Erythroblast (primary cell): ENCODE measurements around the gene CCDC192.

Experiments used
- DNase-seq, 2 experiments: peaks; one replicate each; lab custom pipeline; 2025; lab: John Stamatoyannopoulos, UW
- GATA1 ChIP-seq: IDR thresholded peaks from 2 replicates; pipeline ENCODE4 v1.6.1; 2011; ENCODE audit warnings: low read depth, mild to moderate bottlenecking, control low read depth, low read length, moderate library complexity
- POLR2A ChIP-seq: IDR thresholded peaks from 2 replicates; pipeline ENCODE4 v1.6.1; 2011; ENCODE audit warnings: mild to moderate bottlenecking, low read length

The CCDC192 gene

DNA sequence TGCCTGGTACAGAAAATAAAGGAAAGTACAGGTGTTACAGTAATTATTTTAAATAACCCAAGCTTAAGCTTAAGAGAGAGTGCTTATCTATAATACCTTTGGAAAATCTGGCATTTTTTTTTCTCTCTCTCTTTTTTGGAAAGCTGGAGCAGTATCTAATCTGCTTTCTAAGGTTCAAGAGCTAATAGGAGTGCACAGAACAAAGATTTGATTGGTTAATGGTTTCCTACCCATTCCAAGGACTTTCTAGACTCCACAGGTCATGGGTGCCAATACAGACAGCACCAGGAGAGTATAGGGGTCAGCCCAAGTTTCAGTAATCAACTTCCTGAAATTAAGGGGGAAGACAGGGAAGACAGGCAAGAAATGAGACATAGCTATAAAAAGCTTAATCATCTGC is 276.3 kb downstream of the CCDC192 start:
- TF ChIP-seq GATA1 (no peak), POLR2A (no peak)
- no peak for DNase-seq

DNA sequence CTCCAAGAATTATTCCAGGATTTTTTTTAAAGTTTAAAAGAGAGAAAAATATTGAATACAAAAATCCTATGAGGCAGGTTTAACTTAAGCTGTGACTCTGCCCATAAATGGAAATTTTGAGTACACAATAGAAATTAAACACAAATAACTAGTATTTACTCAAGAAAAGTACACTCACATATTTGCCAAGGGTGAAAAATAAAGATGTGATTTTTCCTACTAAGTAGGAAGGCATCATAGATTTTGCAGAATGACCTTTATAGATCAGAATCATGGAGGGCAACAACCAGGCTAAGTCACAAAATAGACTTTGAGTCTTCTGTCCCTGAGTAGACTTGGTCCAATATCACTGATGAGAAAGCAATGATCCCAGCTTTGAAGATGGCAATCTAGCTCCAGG is 277.7 kb downstream of the CCDC192 start:
- TF ChIP-seq GATA1 (no peak), POLR2A (no peak)
- DNase-seq: no peak

DNA sequence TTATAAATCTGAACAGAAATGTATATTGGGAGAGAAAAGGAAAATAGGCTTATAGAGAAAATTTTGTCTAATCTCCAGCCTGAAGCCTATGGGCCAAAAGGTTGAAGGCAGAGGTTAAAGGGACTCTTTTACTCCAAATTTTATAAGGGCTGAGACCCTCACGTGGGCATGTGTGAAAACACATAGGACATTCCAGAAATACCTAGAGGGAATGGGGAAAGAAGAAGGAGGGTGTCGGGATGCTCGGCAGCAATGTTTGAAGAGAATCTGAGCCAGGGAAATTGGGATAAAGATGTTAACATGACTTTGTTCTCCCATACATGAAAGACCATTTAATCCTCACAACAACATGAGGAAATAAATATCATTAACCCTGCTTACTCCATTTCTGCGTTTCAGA is 278.3 kb downstream of the CCDC192 start:
- DNase-seq: no peak
- TF ChIP-seq GATA1 (no peak), POLR2A (no peak)

DNA sequence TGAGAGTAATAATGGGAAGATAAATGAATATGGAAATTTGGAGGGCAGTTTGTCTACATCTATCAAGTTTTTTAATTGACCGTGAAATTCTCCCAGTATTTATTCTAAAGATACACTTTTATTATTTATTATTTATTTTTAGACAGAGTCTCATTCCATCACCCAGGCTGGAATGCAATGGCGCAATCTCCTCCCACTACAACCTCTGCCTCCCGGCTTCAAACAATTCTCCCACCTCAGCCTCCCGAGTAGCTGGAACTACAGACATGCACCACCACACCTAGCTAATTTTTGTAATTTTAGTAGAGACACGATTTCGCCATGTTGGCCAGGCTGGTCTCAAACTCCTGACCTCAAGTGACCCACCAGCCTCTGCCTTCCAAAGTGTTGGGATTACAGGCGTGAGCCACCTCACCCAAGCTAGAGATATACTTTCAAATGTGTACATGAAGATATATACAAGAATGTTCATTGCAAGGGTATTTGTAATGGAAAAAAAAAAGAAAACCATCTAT is 282.7 kb downstream of the CCDC192 start:
- TF ChIP-seq POLR2A (no peak), GATA1 (no peak)
- no peak for DNase-seq

DNA sequence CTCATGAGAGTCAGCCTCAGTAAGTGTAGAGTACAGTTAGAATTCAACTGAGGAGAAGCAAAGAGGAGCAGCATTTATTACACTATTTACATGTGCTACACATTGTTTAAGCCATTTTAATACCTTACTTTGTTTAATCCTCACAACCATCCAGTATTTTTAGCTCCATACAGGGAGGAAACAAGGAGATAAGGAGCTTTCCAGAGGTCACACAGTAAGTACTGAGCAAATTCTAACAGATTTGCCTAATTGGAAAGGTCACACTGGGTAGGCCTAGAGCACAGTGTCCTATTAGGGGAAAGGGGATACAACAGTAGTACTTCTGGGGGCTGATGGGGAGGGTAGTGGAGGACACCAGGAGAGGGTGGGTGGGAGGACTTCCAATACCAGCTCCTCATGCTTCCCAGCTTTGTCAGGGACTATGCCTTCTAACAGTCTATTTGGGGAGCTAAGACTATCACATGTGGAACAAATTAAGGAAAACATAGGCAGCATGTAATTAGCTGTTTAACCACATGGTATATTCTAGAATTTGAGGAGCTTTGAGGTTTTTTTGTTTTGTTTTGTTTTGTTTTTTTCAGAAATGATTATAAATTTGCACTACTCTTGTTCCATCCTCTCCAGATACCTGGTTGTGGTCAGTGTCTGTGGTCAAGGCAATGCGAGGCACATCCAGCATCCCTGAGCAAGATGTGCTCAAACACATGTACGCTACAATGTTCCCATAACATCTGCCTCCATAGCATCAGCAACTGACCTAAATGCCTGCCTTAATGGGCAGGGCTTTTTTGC is 284.4 kb downstream of the CCDC192 start:
- TF ChIP-seq POLR2A (no peak), GATA1 (no peak)
- no peak for DNase-seq

DNA sequence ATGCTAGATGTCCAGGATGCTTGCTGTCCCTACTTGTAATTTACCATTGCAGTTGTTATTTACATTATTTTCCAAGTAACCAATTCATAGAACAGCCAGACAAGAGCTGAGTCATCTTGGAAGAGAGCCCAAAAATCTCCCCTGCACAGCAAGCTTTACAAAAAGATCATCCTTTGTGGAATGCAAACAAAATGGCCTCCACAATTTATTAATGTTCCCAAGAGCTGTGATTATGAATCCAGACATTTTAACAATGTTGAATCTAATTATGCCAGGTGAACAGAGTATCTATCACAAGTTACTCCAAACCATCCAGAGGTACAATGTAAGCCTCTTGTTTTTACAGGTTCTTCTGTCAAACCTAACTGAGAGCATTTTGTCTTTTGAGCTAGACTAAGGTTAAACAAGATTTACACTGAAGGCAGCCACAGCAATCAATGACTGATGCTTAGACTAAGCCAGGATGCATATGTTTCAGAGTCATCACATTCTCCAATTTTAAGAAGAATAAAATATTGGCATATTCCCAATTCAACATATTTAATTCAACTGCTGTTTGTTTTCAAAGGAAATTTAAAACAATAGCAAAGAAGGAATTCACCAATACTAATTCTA is 285.1 kb downstream of the CCDC192 start:
- DNase-seq: no peak
- TF ChIP-seq GATA1 (no peak), POLR2A (no peak)
